Osteoblast (primary cell): ENCODE data around the gene MGRN1. TPM values are rescaled to one million over a fixed set of nuclear protein-coding genes. Genes with fewer than 3 reads are reported as not detected.

ENCODE experiments used
- DNase-seq: peaks from one replicate; pipeline ENCODE4 v3.0.0; 2011; ENCODE audit warnings: low spot score, mixed read lengths; ENCODE audit not compliant: insufficient read length; ENCODE audit errors: missing footprints
- H2AFZ ChIP-seq: 2 replicates; pipeline ENCODE4 v1.6.0; 2011; ENCODE audit warnings: mild to moderate bottlenecking, low read length
- H3K27ac ChIP-seq: 2 replicates; pipeline ENCODE4 v1.5.1; 2011; ENCODE audit warnings: mild to moderate bottlenecking, low read depth, low read length, moderate library complexity
- H3K27me3 ChIP-seq: 2 replicates; pipeline ENCODE4 v1.6.0; 2012; ENCODE audit warnings: mild to moderate bottlenecking, control low read depth, inconsistent platforms, low read length, moderate library complexity; ENCODE audit not compliant: insufficient read depth
- H3K36me3 ChIP-seq: 2 replicates; pipeline ENCODE4 v1.5.1; 2011; ENCODE audit warnings: mild to moderate bottlenecking, low read length, control low read depth, moderate library complexity; ENCODE audit not compliant: insufficient read depth
- H3K4me1 ChIP-seq: 2 replicates; pipeline ENCODE4 v1.5.1; 2011; ENCODE audit warnings: mild to moderate bottlenecking, low read length, control low read depth, moderate library complexity; ENCODE audit not compliant: insufficient read depth
- H3K4me2 ChIP-seq: 2 replicates; pipeline ENCODE4 v1.6.0; 2011; ENCODE audit warnings: mild to moderate bottlenecking, low read length; ENCODE audit not compliant: insufficient read depth
- H3K4me3 ChIP-seq: fragments of 200-600 bp; sonication (generic); 3 replicates; pipeline ENCODE4 v1.5.1; 2012; ENCODE audit warnings: mild to moderate bottlenecking, low read length, inconsistent platforms; ENCODE audit not compliant: insufficient read depth
- H3K79me2 ChIP-seq: 2 replicates; pipeline ENCODE4 v1.6.0; 2012; ENCODE audit warnings: mild to moderate bottlenecking, low read length, control low read depth, inconsistent platforms; ENCODE audit not compliant: insufficient read depth
- H3K9me3 ChIP-seq: 2 replicates; pipeline ENCODE4 v1.5.1; 2011; ENCODE audit warnings: low read depth, low read length, control low read depth
- H4K20me1 ChIP-seq: 2 replicates; pipeline ENCODE4 v1.6.0; 2012; ENCODE audit warnings: mild to moderate bottlenecking, low read length, control low read depth; ENCODE audit not compliant: insufficient read depth
- CTCF ChIP-seq: IDR thresholded peaks from 2 replicates; pipeline ENCODE4 v1.5.1; 2011; ENCODE audit warnings: mild to moderate bottlenecking, low read depth, low read length, moderate library complexity; ENCODE audit errors: extremely low read depth
- total RNA-seq: library from RNA; depleted of rRNA; stranded (reverse); fragments of >200 nt; gene quantifications from 2 replicates; pipeline ENCODE4 v1.2.3, GENCODE V29; 2012

The MGRN1 gene
- total RNA-seq, 1 donor = 46.7 TPM

DNA sequence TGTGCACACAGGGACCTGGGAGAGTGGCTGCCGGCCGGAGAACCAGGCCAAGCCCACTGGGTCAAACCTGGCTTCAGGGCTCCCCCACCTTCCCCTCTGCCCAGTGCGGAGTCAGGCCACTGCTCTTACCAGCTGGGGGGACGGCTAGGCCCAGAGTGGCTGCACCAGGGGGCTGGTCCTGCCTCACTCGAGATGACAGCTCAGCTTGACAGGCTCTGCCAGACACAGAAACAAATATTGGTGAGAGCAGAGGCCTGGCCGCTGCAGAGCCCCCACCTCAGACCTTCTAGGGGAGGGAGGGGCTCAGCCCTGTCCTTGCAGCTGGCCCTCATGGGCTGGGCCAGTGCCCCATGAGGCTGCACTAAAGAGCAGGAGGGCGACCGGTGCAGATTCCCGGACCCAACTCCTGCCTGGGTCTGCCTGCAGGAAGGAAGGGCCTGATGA lies 73.2 kb downstream of the MGRN1 start:
- Histone ChIP-seq H3K27me3 (no peaks in the 10 kb centered on the region), H2AFZ (no peak overlapping the region), H3K4me2 (no peak overlapping the region), H4K20me1 (peaks cover 13% of the 10 kb centered on the region), H3K4me3 (no peak overlapping the region), H3K4me1 (peaks cover 13% of the 10 kb centered on the region), H3K79me2 (peaks cover 9% of the 10 kb centered on the region), H3K27ac (no peak overlapping the region), H3K9me3 (no peaks in the 10 kb centered on the region), H3K36me3 (peaks cover 49% of the 10 kb centered on the region)
- DNase-seq = peak; percentile 76
- TF ChIP-seq CTCF = no peak

GRCh38 chr16:4698321-4699045 lies 73.9 kb downstream of the MGRN1 start:
- no peak for TF ChIP-seq CTCF
- no peak overlapping the region for H3K27ac ChIP-seq
- H3K27me3 ChIP-seq = no peaks in the 10 kb centered on the region
- H3K36me3 ChIP-seq = peaks cover 51% of the 10 kb centered on the region
- H3K4me3 ChIP-seq = no peak overlapping the region
- peak; percentile 53 for DNase-seq
- no peak overlapping the region for H3K4me2 ChIP-seq
- H3K9me3 ChIP-seq = no peaks in the 10 kb centered on the region
- H4K20me1 ChIP-seq = peaks cover 13% of the 10 kb centered on the region
- no peak overlapping the region for H2AFZ ChIP-seq
- peaks cover 9% of the 10 kb centered on the region for H3K79me2 ChIP-seq
- peaks cover 13% of the 10 kb centered on the region for H3K4me1 ChIP-seq

DNA sequence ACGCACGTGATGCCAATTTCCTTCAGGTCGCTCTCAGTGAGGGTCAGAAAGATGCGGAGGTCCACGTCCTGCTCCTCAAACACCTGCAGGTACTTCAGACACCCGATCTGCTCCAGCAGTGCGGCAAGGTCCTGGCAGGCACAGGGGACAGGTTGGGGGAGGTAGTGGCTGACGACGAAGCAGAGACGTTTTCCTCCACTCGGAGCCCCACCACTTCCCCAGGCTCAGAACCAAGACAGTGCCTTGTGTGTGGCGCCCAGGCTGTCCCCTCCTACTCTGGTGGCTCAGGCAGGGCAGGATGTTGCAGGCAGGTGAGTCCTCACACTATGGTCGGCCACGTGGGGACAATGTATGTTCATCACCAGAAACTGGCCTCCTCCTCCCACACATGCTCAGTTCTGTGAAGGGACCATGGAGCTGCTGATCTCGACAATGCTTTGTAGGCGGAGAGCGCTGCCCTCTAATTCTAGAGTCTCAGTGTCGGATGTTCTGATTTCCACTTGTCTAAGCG lies 74.5 kb downstream of the MGRN1 start:
- H4K20me1 ChIP-seq = peaks cover 13% of the 10 kb centered on the region
- peaks cover 56% of the 10 kb centered on the region for H3K36me3 ChIP-seq
- no peak overlapping the region for H3K4me2 ChIP-seq
- H3K9me3 ChIP-seq = no peaks in the 10 kb centered on the region
- no peak for TF ChIP-seq CTCF
- peaks cover 4% of the 10 kb centered on the region for H3K79me2 ChIP-seq
- peaks cover 13% of the 10 kb centered on the region for H3K4me1 ChIP-seq
- no peak overlapping the region for H2AFZ ChIP-seq
- no peak overlapping the region for H3K4me3 ChIP-seq
- H3K27ac ChIP-seq = no peak overlapping the region
- peak; percentile 60 for DNase-seq
- H3K27me3 ChIP-seq = no peaks in the 10 kb centered on the region

GRCh38 chr16:4700380-4700996 lies 75.9 kb downstream of the MGRN1 start:
- Histone ChIP-seq H3K9me3 (no peaks in the 10 kb centered on the region), H3K4me3 (no peak overlapping the region), H3K36me3 (peaks cover 61% of the 10 kb centered on the region), H2AFZ (no peak overlapping the region), H3K27ac (no peak overlapping the region), H3K79me2 (peaks cover under 1% of the 10 kb centered on the region), H4K20me1 (peaks cover 4% of the 10 kb centered on the region), H3K27me3 (no peaks in the 10 kb centered on the region), H3K4me1 (peaks cover 3% of the 10 kb centered on the region), H3K4me2 (no peak overlapping the region)
- peak; percentile 78 for DNase-seq
- no peak for TF ChIP-seq CTCF
